H9 (cell line): Measurements from ENCODE around the gene CGGBP1. TPM values are rescaled to one million over a fixed set of nuclear protein-coding genes. Genes with fewer than 3 reads are reported as not detected.
"Not testable (repeated sequence)": the region's sequence is repeated elsewhere in the genome, so short reads cannot be mapped to it uniquely, and the experiment has no call there.

Experiments
- DNase-seq: peaks from one replicate; pipeline ENCODE4 v3.0.0-alpha.2; 2017
- H2AFZ ChIP-seq: one replicate; pipeline ENCODE4 v1.6.1; 2013; ENCODE audit warnings: mild to moderate bottlenecking, low read length, control low read depth, moderate library complexity
- H2AK5ac ChIP-seq: 2 replicates; pipeline ENCODE4 v1.6.1; 2013; ENCODE audit warnings: low read length, control low read depth, mixed read lengths; ENCODE audit not compliant: insufficient read length
- H2BK120ac ChIP-seq: one replicate; pipeline ENCODE4 v1.6.1; 2013; ENCODE audit warnings: low read depth, mild to moderate bottlenecking, low read length, control low read depth, inconsistent platforms; ENCODE audit not compliant: poor library complexity, severe bottlenecking
- H2BK12ac ChIP-seq: 2 replicates; pipeline ENCODE4 v1.6.1; 2013; ENCODE audit warnings: low read length, control low read depth, mixed read lengths, low read depth; ENCODE audit not compliant: insufficient read length
- H2BK15ac ChIP-seq: 2 replicates; pipeline ENCODE4 v1.6.1; 2013; ENCODE audit warnings: low read depth, low read length, control low read depth
- H2BK20ac ChIP-seq: one replicate; pipeline ENCODE4 v1.6.1; 2013; ENCODE audit warnings: low read depth, mild to moderate bottlenecking, low read length, control low read depth, inconsistent platforms; ENCODE audit not compliant: poor library complexity, severe bottlenecking
- H2BK5ac ChIP-seq: 2 replicates; pipeline ENCODE4 v1.6.1; 2013; ENCODE audit warnings: low read length, control low read depth, mixed read lengths; ENCODE audit not compliant: insufficient read length
- H3K14ac ChIP-seq: 2 replicates; pipeline ENCODE4 v1.6.1; 2013; ENCODE audit warnings: low read length, control low read depth; ENCODE audit not compliant: insufficient read depth
- H3K18ac ChIP-seq: 2 replicates; pipeline ENCODE4 v1.6.1; 2013; ENCODE audit warnings: low read depth, mild to moderate bottlenecking, mixed read lengths, low read length, control low read depth; ENCODE audit not compliant: insufficient read length
- H3K23ac ChIP-seq: 2 replicates; pipeline ENCODE4 v1.6.1; 2013; ENCODE audit warnings: low read length, control low read depth, mixed read lengths, low read depth; ENCODE audit not compliant: insufficient read length
- H3K23me2 ChIP-seq: 2 replicates; pipeline ENCODE4 v1.6.1; 2013; ENCODE audit warnings: low read depth, mild to moderate bottlenecking, mixed read lengths, low read length, control low read depth; ENCODE audit not compliant: insufficient read length, poor library complexity, severe bottlenecking
- H3K27ac ChIP-seq: 2 replicates; pipeline ENCODE4 v1.5.1; 2013; ENCODE audit warnings: low read length, control low read depth, mixed read lengths, low read depth; ENCODE audit not compliant: insufficient read length
- H3K27me3 ChIP-seq: 2 replicates; pipeline ENCODE4 v1.6.1; 2013; ENCODE audit warnings: low read length, control low read depth, inconsistent platforms; ENCODE audit not compliant: insufficient read depth
- H3K4ac ChIP-seq: 2 replicates; pipeline ENCODE4 v1.6.1; 2013; ENCODE audit warnings: low read depth, mild to moderate bottlenecking, control low read depth, inconsistent platforms, low read length, moderate library complexity
- H3K4me1 ChIP-seq: 2 replicates; pipeline ENCODE4 v1.6.1; 2013; ENCODE audit warnings: low read length, control low read depth, inconsistent platforms; ENCODE audit not compliant: insufficient read depth
- H3K4me2 ChIP-seq: 2 replicates; pipeline ENCODE4 v1.6.1; 2013; ENCODE audit warnings: low read length, control low read depth, mixed read lengths; ENCODE audit not compliant: insufficient read length, insufficient read depth
- H3K56ac ChIP-seq: 2 replicates; pipeline ENCODE4 v1.6.1; 2013; ENCODE audit warnings: low read depth, mild to moderate bottlenecking, mixed read lengths, low read length, control low read depth; ENCODE audit not compliant: insufficient read length
- H3K79me1 ChIP-seq: 2 replicates; pipeline ENCODE4 v1.6.1; 2013; ENCODE audit warnings: low read depth, mild to moderate bottlenecking, moderate library complexity, low read length, control low read depth, inconsistent platforms; ENCODE audit not compliant: insufficient read depth, poor library complexity, severe bottlenecking
- H3K79me2 ChIP-seq: 2 replicates; pipeline ENCODE4 v1.6.1; 2013; ENCODE audit warnings: low read length, control low read depth, inconsistent platforms; ENCODE audit not compliant: insufficient read depth
- H3K9ac ChIP-seq: 2 replicates; pipeline ENCODE4 v1.6.1; 2013; ENCODE audit warnings: low read length, control low read depth, mixed read lengths; ENCODE audit not compliant: insufficient read length; ENCODE audit errors: extremely low read depth
- H3K9me3 ChIP-seq: one replicate; pipeline ENCODE4 v1.6.1; 2013; ENCODE audit warnings: low read depth, low read length, inconsistent platforms; ENCODE audit not compliant: control insufficient read depth
- H3T11ph ChIP-seq: one replicate; pipeline ENCODE4 v1.6.1; 2013; ENCODE audit warnings: mild to moderate bottlenecking, low read length, control low read depth, inconsistent platforms
- H4K20me1 ChIP-seq: one replicate; pipeline ENCODE4 v1.6.1; 2013; ENCODE audit not compliant: control insufficient read depth, insufficient read length, insufficient read depth
- H4K5ac ChIP-seq: 2 replicates; pipeline ENCODE4 v1.6.1; 2013; ENCODE audit warnings: low read depth, mild to moderate bottlenecking, mixed read lengths, low read length, control low read depth; ENCODE audit not compliant: insufficient read length
- H4K8ac ChIP-seq: replicated peaks from 2 replicates; pipeline ENCODE4 v1.6.1; 2013; ENCODE audit warnings: low read length, control low read depth, mixed read lengths, low read depth; ENCODE audit not compliant: insufficient read length
- H4K91ac ChIP-seq: 2 replicates; pipeline ENCODE4 v1.6.1; 2013; ENCODE audit warnings: low read depth, mild to moderate bottlenecking, moderate library complexity, mixed read lengths, low read length, control low read depth; ENCODE audit not compliant: insufficient read length
- H3K27ac Mint-ChIP-seq, 3 experiments: 2 replicates in 2 of 3; 3 replicates in 1 of 3; pipeline ENCODE4 v1.8.0; 2020 to 2021; ENCODE audit warnings: mixed read lengths in 3 of 3, mild to moderate bottlenecking in 1 of 3, moderate library complexity in 1 of 3
- H3K27me3 Mint-ChIP-seq: 2 replicates; pipeline ENCODE4 v1.8.0; 2021; ENCODE audit warnings: low read depth, mild to moderate bottlenecking, moderate library complexity, mixed read lengths
- H3K36me3 Mint-ChIP-seq, 3 experiments: 2 replicates in 2 of 3; 3 replicates in 1 of 3; pipeline ENCODE4 v1.8.0; 2020 to 2021; ENCODE audit warnings: low read depth in 3 of 3, mixed read lengths in 3 of 3; ENCODE audit not compliant: insufficient read depth in 1 of 3
- H3K4me1 Mint-ChIP-seq, 2 experiments: 2 replicates each; pipeline ENCODE4 v1.8.0; 2020; ENCODE audit warnings: mixed read lengths in 2 of 2
- H3K4me3 Mint-ChIP-seq, 2 experiments: 2 replicates in 1 of 2; 3 replicates in 1 of 2; pipeline ENCODE4 v1.8.0; 2020 to 2021; ENCODE audit warnings: mild to moderate bottlenecking in 2 of 2, mixed read lengths in 2 of 2, moderate library complexity in 1 of 2
- H3K9me3 Mint-ChIP-seq, 2 experiments: 2 replicates in 1 of 2; 3 replicates in 1 of 2; pipeline ENCODE4 v1.8.0; 2020; ENCODE audit warnings: mild to moderate bottlenecking in 2 of 2, mixed read lengths in 2 of 2, moderate library complexity in 1 of 2
- WGBS: extraction: QIAGEN DNeasy Blood & Tissue Kit; methylation state at CpG from one replicate; pipeline ENCODE4 v1.1.7; 2013; ENCODE audit warnings: missing lambda C conversion rate, low lambda C conversion rate, mixed read lengths; ENCODE audit not compliant: insufficient read length; ENCODE audit errors: extremely low coverage; 5-methylcytosine and 5-hydroxymethylcytosine counted together
- total RNA-seq: library from RNA; stranded (reverse); gene quantifications from 2 replicates; pipeline ENCODE4 v1.2.1, GENCODE V29; 2021
- TF ChIP-seq, protein P1 (sequence below): fragments of 200-600 bp; sonication (generic); conservative IDR thresholded peaks from 3 replicates; pipeline ENCODE4 v1.8.0; 2021; ENCODE audit warnings: antibody characterized with exemption, mild to moderate bottlenecking

CGGBP1 gene
- total RNA-seq, 1 experiment from 2014 or later, result 75.0 TPM

DNA sequence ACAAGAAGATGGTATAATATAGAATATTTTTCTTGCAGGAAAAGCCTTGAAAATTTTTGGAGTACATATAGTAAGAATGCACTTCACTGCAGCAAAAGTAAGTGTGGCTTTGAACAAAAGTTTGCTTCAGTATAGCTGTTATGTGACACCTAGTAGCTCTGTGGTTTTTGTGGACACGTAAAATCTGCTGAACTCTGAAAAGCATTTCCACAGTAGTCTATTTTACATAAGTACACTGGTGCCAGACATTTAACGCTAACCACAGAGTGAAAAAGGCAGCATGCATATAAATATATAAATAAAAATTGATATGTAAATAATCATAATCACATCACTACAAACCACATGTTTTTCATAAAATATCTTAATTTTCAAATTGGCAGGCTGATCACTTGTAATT is 39.8 kb downstream of the CGGBP1 start:
- H2AK5ac ChIP-seq, result no peak overlapping the region
- H3K79me1 ChIP-seq, result no peaks in the 10 kb centered on the region
- no peaks in the 10 kb centered on the region for H3K27me3 ChIP-seq
- no peak overlapping the region for H3K18ac ChIP-seq
- H3K14ac ChIP-seq, result no peak overlapping the region
- no peak overlapping the region for H3K4me3 Mint-ChIP-seq
- H2BK12ac ChIP-seq, result no peak overlapping the region
- DNase-seq, result no peak
- H4K20me1 ChIP-seq, result no peaks in the 10 kb centered on the region
- H3K4ac ChIP-seq, result no peak overlapping the region
- H3K23me2 ChIP-seq, result no peaks in the 10 kb centered on the region
- no peaks in the 10 kb centered on the region for H3K27me3 Mint-ChIP-seq
- H3K27ac ChIP-seq, result no peak overlapping the region
- no peak overlapping the region for H3K23ac ChIP-seq
- H3K4me1 ChIP-seq, result no peaks in the 10 kb centered on the region
- no peak overlapping the region for H3K27ac Mint-ChIP-seq
- no peaks in the 10 kb centered on the region for H3K79me2 ChIP-seq
- H3K56ac ChIP-seq, result no peak overlapping the region
- H3K4me1 Mint-ChIP-seq, result no peaks in the 10 kb centered on the region
- WGBS, result no CpG with 5 or more reads among the region's 2 CpGs
- H2BK20ac ChIP-seq, result no peak overlapping the region
- H2BK5ac ChIP-seq, result no peak overlapping the region
- no peak overlapping the region for H4K91ac ChIP-seq
- H4K5ac ChIP-seq, result no peak overlapping the region
- H3T11ph ChIP-seq, result no peak overlapping the region
- no peak overlapping the region for H4K8ac ChIP-seq
- H3K4me2 ChIP-seq, result no peak overlapping the region
- peaks cover 3 to 8% (median 5%) of the 10 kb centered on the region in 3 experiments; a peak in 5 of 7 replicates for H3K36me3 Mint-ChIP-seq
- H2BK120ac ChIP-seq, result no peak overlapping the region
- no peak overlapping the region for H3K9ac ChIP-seq
- H2AFZ ChIP-seq, result no peak overlapping the region
- H2BK15ac ChIP-seq, result no peak overlapping the region
- no peaks in the 10 kb centered on the region for H3K9me3 ChIP-seq
- TF ChIP-seq, protein P1, sequence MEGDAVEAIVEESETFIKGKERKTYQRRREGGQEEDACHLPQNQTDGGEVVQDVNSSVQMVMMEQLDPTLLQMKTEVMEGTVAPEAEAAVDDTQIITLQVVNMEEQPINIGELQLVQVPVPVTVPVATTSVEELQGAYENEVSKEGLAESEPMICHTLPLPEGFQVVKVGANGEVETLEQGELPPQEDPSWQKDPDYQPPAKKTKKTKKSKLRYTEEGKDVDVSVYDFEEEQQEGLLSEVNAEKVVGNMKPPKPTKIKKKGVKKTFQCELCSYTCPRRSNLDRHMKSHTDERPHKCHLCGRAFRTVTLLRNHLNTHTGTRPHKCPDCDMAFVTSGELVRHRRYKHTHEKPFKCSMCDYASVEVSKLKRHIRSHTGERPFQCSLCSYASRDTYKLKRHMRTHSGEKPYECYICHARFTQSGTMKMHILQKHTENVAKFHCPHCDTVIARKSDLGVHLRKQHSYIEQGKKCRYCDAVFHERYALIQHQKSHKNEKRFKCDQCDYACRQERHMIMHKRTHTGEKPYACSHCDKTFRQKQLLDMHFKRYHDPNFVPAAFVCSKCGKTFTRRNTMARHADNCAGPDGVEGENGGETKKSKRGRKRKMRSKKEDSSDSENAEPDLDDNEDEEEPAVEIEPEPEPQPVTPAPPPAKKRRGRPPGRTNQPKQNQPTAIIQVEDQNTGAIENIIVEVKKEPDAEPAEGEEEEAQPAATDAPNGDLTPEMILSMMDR, result no peak
- H3K9me3 Mint-ChIP-seq, result peaks cover 11% of the 10 kb centered on the region in 2 experiments

DNA sequence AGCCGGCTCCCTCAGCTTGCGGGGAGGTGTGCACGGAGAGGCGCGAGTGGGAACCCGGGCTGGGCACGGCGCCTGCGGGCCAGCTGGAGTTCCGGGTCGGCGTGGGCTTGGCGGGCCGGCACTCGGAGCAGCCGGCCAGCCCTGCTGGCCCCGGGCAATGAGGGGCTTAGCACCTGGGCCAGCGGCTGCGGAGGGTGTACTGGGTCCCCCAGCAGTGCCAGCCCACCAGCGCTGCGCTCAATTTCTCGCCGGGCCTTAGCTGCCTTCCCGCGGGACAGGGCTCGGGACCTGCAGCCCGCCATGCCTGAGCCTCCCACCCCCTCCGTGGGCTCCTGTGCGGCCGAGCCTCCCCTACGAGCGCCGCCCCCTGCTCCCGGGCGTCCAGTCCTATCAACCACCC is 43.1 kb downstream of the CGGBP1 start:
- peaks cover 9 to 11% of the 10 kb centered on the region in 2 experiments; a peak in 4 of 5 replicates for H3K9me3 Mint-ChIP-seq
- H3K27me3 Mint-ChIP-seq, H4K20me1 ChIP-seq, H2BK5ac ChIP-seq, H3K4me2 ChIP-seq, H3K27ac ChIP-seq, H2BK12ac ChIP-seq, H3K4me1 Mint-ChIP-seq, H3K9me3 ChIP-seq, H3K79me1 ChIP-seq, H2BK20ac ChIP-seq, H3K4me1 ChIP-seq, DNase-seq, H3K14ac ChIP-seq, H3K23me2 ChIP-seq, H2BK15ac ChIP-seq, H3K18ac ChIP-seq, H4K91ac ChIP-seq, H3K23ac ChIP-seq, H2AFZ ChIP-seq, H3K27ac Mint-ChIP-seq, H2BK120ac ChIP-seq, H4K8ac ChIP-seq, H4K5ac ChIP-seq, H3K36me3 Mint-ChIP-seq, H2AK5ac ChIP-seq, H3K56ac ChIP-seq, H3K9ac ChIP-seq, H3T11ph ChIP-seq, H3K4me3 Mint-ChIP-seq, H3K27me3 ChIP-seq, H3K79me2 ChIP-seq, H3K4ac ChIP-seq: not testable (repeated sequence)
- no CpG with 5 or more reads among the region's 35 CpGs for WGBS
